Ectodermal cell (in vitro differentiated cells): ENCODE measurements around the gene PTPRN2.
"Not testable (repeated sequence)": the region's sequence is repeated elsewhere in the genome, so short reads cannot be mapped to it uniquely, and the experiment has no call there.

Experiments used
- H3K27ac ChIP-seq: 2 replicates; pipeline ENCODE4 v1.7.0; 2013; ENCODE audit warnings: mild to moderate bottlenecking, low read depth, low read length; ENCODE audit not compliant: insufficient read depth, poor library complexity, severe bottlenecking
- H3K27me3 ChIP-seq: 2 replicates; pipeline ENCODE4 v1.7.0; 2013; ENCODE audit warnings: mild to moderate bottlenecking, low read length; ENCODE audit not compliant: insufficient read depth, control insufficient read depth, poor library complexity, severe bottlenecking
- H3K36me3 ChIP-seq: one replicate; pipeline ENCODE4 v1.7.0; 2013; ENCODE audit warnings: low read length; ENCODE audit not compliant: control insufficient read depth, insufficient read depth
- H3K4me1 ChIP-seq: one replicate; pipeline ENCODE4 v1.7.0; 2013; ENCODE audit warnings: low read length; ENCODE audit not compliant: control insufficient read depth, insufficient read depth
- H3K4me3 ChIP-seq: 2 replicates; pipeline ENCODE4 v1.7.0; 2013; ENCODE audit warnings: low read depth, low read length, control low read depth; ENCODE audit not compliant: insufficient read depth
- H3K9me3 ChIP-seq: 2 replicates; pipeline ENCODE4 v1.7.0; 2013; ENCODE audit warnings: mild to moderate bottlenecking, low read length, moderate library complexity; ENCODE audit not compliant: control insufficient read depth
- WGBS, 2 experiments: methylation state at CpG; one replicate each; pipeline ENCODE4 v1.1.7; 2013; ENCODE audit warnings: missing lambda C conversion rate in 2 of 2; 5-methylcytosine and 5-hydroxymethylcytosine counted together

PTPRN2 gene

GRCh38 chr7:158034571-158034970, 553.1 kb downstream of the PTPRN2 start:
- H3K27ac ChIP-seq, result no peak overlapping the region
- peaks cover 10% of the 10 kb centered on the region for H3K9me3 ChIP-seq
- no peaks in the 10 kb centered on the region for H3K4me1 ChIP-seq
- 70 to 83% methylated on average over 3 of the region's 3 CpGs for WGBS, 2 experiments
- H3K27me3 ChIP-seq, result no peaks in the 10 kb centered on the region
- H3K36me3 ChIP-seq, result no peaks in the 10 kb centered on the region
- no peak overlapping the region for H3K4me3 ChIP-seq

DNA sequence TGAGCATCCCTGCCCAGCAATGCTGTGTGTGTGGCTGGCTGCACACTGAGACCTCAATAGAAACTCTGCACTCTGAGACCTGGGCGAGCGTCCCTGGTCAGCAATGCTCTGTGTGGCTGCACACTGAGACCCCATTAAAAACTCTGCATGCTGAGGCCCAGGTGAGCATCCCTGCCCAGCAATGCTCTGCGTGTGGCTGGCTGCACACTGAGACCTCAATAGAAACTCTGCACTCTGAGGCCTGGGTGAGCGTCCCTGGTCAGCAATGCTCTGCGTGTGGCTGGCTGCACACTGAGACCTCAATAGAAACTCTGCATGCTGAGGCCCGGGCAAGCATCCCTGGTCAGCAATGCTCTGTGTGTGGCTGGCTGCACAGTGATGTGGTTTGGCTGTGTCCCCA, 553.7 kb downstream of the PTPRN2 start:
- 83 to 87% methylated on average over 6 of the region's 6 CpGs for WGBS, 2 experiments

DNA sequence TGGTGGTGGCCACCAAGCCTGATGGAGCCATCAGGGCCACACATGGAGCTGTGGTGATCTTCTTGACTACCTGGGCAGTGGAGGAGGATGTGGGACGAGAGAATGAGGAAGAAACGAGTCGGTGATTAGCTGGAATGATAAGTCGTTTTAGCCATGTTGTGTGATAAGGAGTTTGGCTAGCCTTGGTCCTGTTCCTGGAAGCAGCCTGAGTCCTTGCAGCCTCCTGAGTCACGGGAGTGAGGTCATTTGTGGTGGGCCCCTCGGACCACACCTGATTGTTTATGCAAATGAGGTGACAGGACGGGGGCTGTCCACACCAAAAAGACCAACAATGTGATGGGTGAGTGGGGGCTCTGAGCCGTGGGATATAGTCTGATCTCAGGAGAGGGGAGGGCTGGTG, 554.4 kb downstream of the PTPRN2 start:
- Histone ChIP-seq H3K27ac (no peak overlapping the region), H3K27me3 (no peaks in the 10 kb centered on the region), H3K36me3 (no peaks in the 10 kb centered on the region), H3K9me3 (peaks cover 10% of the 10 kb centered on the region), H3K4me3 (no peak overlapping the region), H3K4me1 (no peaks in the 10 kb centered on the region)
- WGBS, 2 experiments, result 71 to 72% methylated on average over 8 of the region's 8 CpGs

More for the DNA sequence above, 553.7 kb downstream of the PTPRN2 start:
- H3K9me3 ChIP-seq, result peaks cover 11% of the 10 kb centered on the region
- not testable (repeated sequence) for H3K27me3 ChIP-seq, H3K4me1 ChIP-seq, H3K4me3 ChIP-seq, H3K36me3 ChIP-seq, H3K27ac ChIP-seq

DNA sequence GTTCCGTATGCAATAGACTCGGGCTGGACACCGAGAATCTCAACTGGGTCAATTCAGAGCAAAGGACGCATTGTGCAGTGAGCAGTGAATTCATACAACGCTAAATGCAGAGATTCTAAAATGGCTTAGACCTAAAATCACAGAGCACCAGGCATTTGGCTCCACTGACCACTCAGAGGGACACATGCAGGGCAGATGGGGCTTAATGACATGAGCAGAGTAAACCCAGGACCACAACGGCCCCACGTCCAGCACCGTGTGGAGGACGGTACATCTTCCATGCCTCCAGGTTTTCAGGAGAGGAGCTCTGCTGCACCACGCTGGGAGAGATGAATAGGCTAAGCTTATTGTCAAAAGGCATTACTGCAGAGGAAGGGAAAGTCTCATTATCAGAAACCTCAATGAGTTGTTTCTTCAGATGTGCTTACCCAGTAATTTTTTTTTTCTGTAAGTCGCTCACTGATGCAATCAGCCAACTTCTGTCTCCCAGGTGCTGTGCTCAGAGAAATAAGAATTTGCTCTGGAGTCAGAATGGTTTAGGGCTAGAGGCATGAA, 555.0 kb downstream of the PTPRN2 start:
- H3K9me3 ChIP-seq, result peaks cover 8% of the 10 kb centered on the region
- no peak overlapping the region for H3K4me3 ChIP-seq
- 73 to 74% methylated on average over 11 of the region's 11 CpGs for WGBS, 2 experiments

GRCh38 chr7:158031867-158032308, 555.7 kb downstream of the PTPRN2 start:
- peaks cover 5% of the 10 kb centered on the region for H3K9me3 ChIP-seq
- no peak overlapping the region for H3K4me3 ChIP-seq
- H3K27me3 ChIP-seq, result no peaks in the 10 kb centered on the region
- H3K36me3 ChIP-seq, result no peaks in the 10 kb centered on the region
- WGBS, 2 experiments, result 84 to 86% methylated on average over 13 of the region's 13 CpGs
- no peaks in the 10 kb centered on the region for H3K4me1 ChIP-seq
- H3K27ac ChIP-seq, result no peak overlapping the region

More for the DNA sequence above, 555.0 kb downstream of the PTPRN2 start:
- no peaks in the 10 kb centered on the region for H3K36me3 ChIP-seq
- H3K4me1 ChIP-seq, result no peaks in the 10 kb centered on the region
- H3K27ac ChIP-seq, result no peak overlapping the region
- no peaks in the 10 kb centered on the region for H3K27me3 ChIP-seq

- H3K4me3 ChIP-seq, result no peak overlapping the region
- H3K36me3 ChIP-seq, result no peaks in the 10 kb centered on the region
- no peak overlapping the region for H3K27ac ChIP-seq
- H3K9me3 ChIP-seq, result peaks cover 5% of the 10 kb centered on the region
- no peaks in the 10 kb centered on the region for H3K27me3 ChIP-seq
- 80 to 83% methylated on average over 11 of the region's 11 CpGs for WGBS, 2 experiments
- H3K4me1 ChIP-seq, result no peaks in the 10 kb centered on the region
Measured at GRCh38 chr7:158030566-158030965, 557.1 kb downstream of the PTPRN2 start.

DNA sequence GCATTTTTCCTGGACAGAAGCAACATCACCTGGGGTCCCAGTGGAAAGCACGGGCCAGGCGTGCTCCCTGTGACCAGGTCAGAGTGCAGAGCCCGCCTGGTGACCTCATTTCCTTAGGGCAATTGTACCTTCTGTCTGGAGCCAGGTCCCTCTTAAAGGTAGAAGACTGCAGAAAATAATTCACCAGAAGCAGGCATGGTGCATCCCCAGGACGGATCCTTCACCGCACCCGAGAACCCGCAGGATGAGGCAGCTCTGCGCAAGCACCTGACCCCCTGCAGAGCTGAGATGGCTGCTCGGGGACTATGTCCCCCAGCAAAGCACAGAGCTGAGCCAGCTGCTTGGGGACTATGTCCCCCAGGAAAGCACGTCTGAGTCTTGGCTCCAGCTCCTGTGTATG, 557.6 kb downstream of the PTPRN2 start:
- H3K27ac ChIP-seq, result no peak overlapping the region
- H3K27me3 ChIP-seq, result no peaks in the 10 kb centered on the region
- H3K9me3 ChIP-seq, result peaks cover 5% of the 10 kb centered on the region
- no peaks in the 10 kb centered on the region for H3K36me3 ChIP-seq
- no peaks in the 10 kb centered on the region for H3K4me1 ChIP-seq
- no peak overlapping the region for H3K4me3 ChIP-seq
- WGBS, 2 experiments, result 87 to 88% methylated on average over 10 of the region's 10 CpGs

- Histone ChIP-seq H3K4me3 (no peak overlapping the region), H3K36me3 (no peaks in the 10 kb centered on the region), H3K4me1 (no peaks in the 10 kb centered on the region), H3K27ac (no peak overlapping the region), H3K9me3 (peaks cover 5% of the 10 kb centered on the region), H3K27me3 (no peaks in the 10 kb centered on the region)
- 63 to 69% methylated on average over 5 of the region's 5 CpGs for WGBS, 2 experiments
Measured at GRCh38 chr7:158029509-158029908, 558.1 kb downstream of the PTPRN2 start.

- Histone ChIP-seq H3K9me3 (peaks cover 5% of the 10 kb centered on the region), H3K36me3 (no peaks in the 10 kb centered on the region), H3K27me3 (no peaks in the 10 kb centered on the region), H3K4me3 (no peak overlapping the region), H3K27ac (no peak overlapping the region), H3K4me1 (no peaks in the 10 kb centered on the region)
- 90 to 91% methylated on average over 22 of the region's 22 CpGs for WGBS, 2 experiments
Measured at GRCh38 chr7:158028971-158029370, 558.7 kb downstream of the PTPRN2 start.

- Histone ChIP-seq H3K36me3 (no peaks in the 10 kb centered on the region), H3K9me3 (peaks cover 5% of the 10 kb centered on the region), H3K4me3 (no peak overlapping the region), H3K27ac (no peak overlapping the region), H3K4me1 (no peaks in the 10 kb centered on the region), H3K27me3 (no peaks in the 10 kb centered on the region)
- 88% methylated on average over 22 of the region's 22 CpGs for WGBS, 2 experiments
Measured at GRCh38 chr7:158028290-158028941, 559.2 kb downstream of the PTPRN2 start.
